Heart left ventricle (tissue), 16 donors: ENCODE data around the gene NPAS2. TPM values are rescaled to one million over a fixed set of nuclear protein-coding genes. Genes with fewer than 3 reads are reported as not detected.

Experiments
- ATAC-seq, 4 donors: fragments of 200-7000 bp; cut with Tn5 transposase; one replicate each; pipeline ENCODE4 v1.9.1; 2020 to 2022; ENCODE audit warnings: moderate library complexity in 4 of 4, mild to moderate bottlenecking in 3 of 4, moderate number of reproducible peaks in 1 of 4
- DNase-seq, 5 donors: peaks; one replicate each; pipeline ENCODE4 v3.0.0-alpha.2; 2020
- H3K27ac ChIP-seq, 12 donors: fragments of 200-600 bp; sonication (generic) in 4 of 12; one replicate each; pipeline versions ENCODE4 v1.5.0 to v1.8.0; 2016 to 2022; ENCODE audit warnings: mild to moderate bottlenecking in 2 of 12
- H3K27me3 ChIP-seq, 9 donors: fragments of 200-600 bp; sonication (generic) in 2 of 9; one replicate each; pipeline versions ENCODE4 v1.5.1 to v1.8.0; 2016 to 2022; ENCODE audit warnings: mild to moderate bottlenecking in 3 of 9
- H3K36me3 ChIP-seq, 9 donors: fragments of 200-600 bp; sonication (generic) in 2 of 9; one replicate each; pipeline versions ENCODE4 v1.5.0 to v1.8.0; 2018 to 2022; ENCODE audit warnings: mild to moderate bottlenecking in 2 of 9
- H3K4me1 ChIP-seq, 12 donors: fragments of 200-600 bp; sonication (generic) in 4 of 12; one replicate each; pipeline versions ENCODE4 v1.5.0 to v1.8.0; 2016 to 2022; ENCODE audit warnings: mild to moderate bottlenecking in 3 of 12
- H3K4me3 ChIP-seq, 12 donors: fragments of 200-600 bp; sonication (generic) in 4 of 12; one replicate each; pipeline versions ENCODE4 v1.5.0 to v1.8.0; 2017 to 2022; ENCODE audit warnings: mild to moderate bottlenecking in 9 of 12, moderate library complexity in 4 of 12
- H3K9me3 ChIP-seq, 12 donors: fragments of 200-600 bp; sonication (generic) in 4 of 12; one replicate each; pipeline versions ENCODE4 v1.5.0 to v1.8.0; 2016 to 2022; ENCODE audit warnings: mild to moderate bottlenecking in 1 of 12
- POLR2A ChIP-seq, 2 donors: fragments of 450-650 bp; IDR thresholded peaks; one replicate each; pipeline ENCODE4 v1.6.1; 2017; ENCODE audit warnings: antibody characterized with exemption in 2 of 2, mild to moderate bottlenecking in 2 of 2, moderate library complexity in 2 of 2
- WGBS, 4 donors: extraction: QIAGEN DNeasy Blood & Tissue Kit in 2 of 4; methylation state at CpG; one replicate each; pipeline versions ENCODE4 v1.1.5 to v1.1.7; 2013 to 2018; 5-methylcytosine and 5-hydroxymethylcytosine counted together
- intact Hi-C, 10 donors: fragments of 100-400 bp; cut with DNase I; formaldehyde crosslinking; loops; one replicate each; pipeline versions ENCODE4 v1.11.1 to v1.14.2; 2022
- polyA plus RNA-seq, 2 donors: library from polyadenylated mRNA; stranded (reverse); fragments of 200-250 nt; gene quantifications; one replicate each; pipeline ENCODE4 v1.2.3, GENCODE V29; 2013
- total RNA-seq, 9 donors: library from RNA; depleted of rRNA in 2 of 9; stranded (reverse); fragments of >200 nt in 2 of 9; fragmentation: NEBNext Ultra II Directional in 3 of 9; extraction: Animal tissue kit (Norgen Biotek cat#: 25700) in 3 of 9; gene quantifications; one replicate each; pipeline versions ENCODE4 v1.1.0 to v1.2.4, GENCODE V29; 2016 to 2023
- TF ChIP-seq, protein P1 (sequence below), 12 donors: fragments of 200-600 bp; sonication (generic) in 4 of 12; IDR thresholded peaks; one replicate each; pipeline versions ENCODE4 v1.5.0 to v1.8.0; 2018 to 2022; ENCODE audit warnings: antibody characterized with exemption in 12 of 12, mild to moderate bottlenecking in 5 of 12
- donor health status: ischemic (EF 13 %, LVEDD 7.1; RV severe dilation, severe dysfunction).
- donor health status: healthy with polysubstance abuse.
- donor health status: DM: no; HTN: yes; CAD: no.
- donor health status: DM: no; HTN: no; CAD: no.
- donor health status: ischemic (EF 25% LVEDD 6.9; RV normal size, moderate dysfunction).
- donor health status: ischemic (EF 25% LVEDD 5.7; RV mildly dilated, moderate dysfunction).
- donor health status: healthy.
- donor health status: DM: yes; HTN: yes; CAD: no.
- donor health status: ischemic (EF 35%, LVEDD 5.7; RV mildly dilated, moderate dysfunction).
- donor health status: nonischemic (EF 11% LVEDD 7.7; RV severe dilation, severe dysfunction).
- donor health status: DM: yes; HTN: yes; CAD: no.
- donor health status: PGD.
- donor health status: ischemic (EF 29% LVEDD 5.4; RV normal size, mild dysfunction).
- donor health status: nonischemic (EF 23%, LVEDD 6.1; RV moderate dilation, normal function).

NPAS2 gene
- total and polyA plus RNA-seq, 11 donors, result 28.2 to 144 (median 43.3) TPM

DNA sequence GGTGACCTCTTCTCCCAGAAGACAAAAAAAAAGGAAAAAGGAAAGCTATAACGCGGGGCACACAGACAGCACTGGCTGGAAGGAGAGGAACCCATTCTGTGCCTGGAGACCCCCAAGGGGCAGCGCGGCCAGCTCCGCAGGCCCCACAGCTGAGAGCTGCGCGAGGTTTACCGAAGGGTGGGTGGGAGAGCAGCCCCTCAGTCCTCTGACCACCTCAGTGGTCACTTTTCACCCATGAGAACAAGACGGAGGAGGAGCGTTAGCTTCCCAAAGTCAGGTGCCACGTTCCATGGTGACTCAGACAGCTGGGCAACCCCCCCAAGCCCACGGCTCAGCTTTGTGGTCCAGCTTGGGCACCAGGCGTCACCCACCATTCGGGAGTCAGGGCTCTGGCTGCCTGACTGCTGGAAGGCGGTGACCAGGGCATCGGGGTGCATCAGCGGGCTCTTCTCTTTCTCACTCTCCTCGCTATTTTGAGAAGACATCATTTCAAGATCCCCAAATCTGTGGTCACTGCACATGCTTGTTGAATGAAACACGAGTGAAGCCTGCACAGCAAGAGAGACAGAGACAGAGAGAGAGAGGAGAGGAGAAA is 217.3 kb downstream of the NPAS2 start:
- no peak overlapping the region for H3K4me3 ChIP-seq
- peaks cover 0 to 28% (median under 1%) of the 10 kb centered on the region in 12 donors for H3K4me1 ChIP-seq
- intact Hi-C loops, result loop anchor here in 6 of 10 donors (5.0 kb wide), 2 partner anchors 115 to 165 kb away; partner anchors contain the start of gene TBC1D8 (in 5 of the 6)
- no peak overlapping the region for H3K27ac ChIP-seq
- no peak for TF ChIP-seq POLR2A (IDR thresholded peaks at IDR 0.05)
- TF ChIP-seq, protein P1, sequence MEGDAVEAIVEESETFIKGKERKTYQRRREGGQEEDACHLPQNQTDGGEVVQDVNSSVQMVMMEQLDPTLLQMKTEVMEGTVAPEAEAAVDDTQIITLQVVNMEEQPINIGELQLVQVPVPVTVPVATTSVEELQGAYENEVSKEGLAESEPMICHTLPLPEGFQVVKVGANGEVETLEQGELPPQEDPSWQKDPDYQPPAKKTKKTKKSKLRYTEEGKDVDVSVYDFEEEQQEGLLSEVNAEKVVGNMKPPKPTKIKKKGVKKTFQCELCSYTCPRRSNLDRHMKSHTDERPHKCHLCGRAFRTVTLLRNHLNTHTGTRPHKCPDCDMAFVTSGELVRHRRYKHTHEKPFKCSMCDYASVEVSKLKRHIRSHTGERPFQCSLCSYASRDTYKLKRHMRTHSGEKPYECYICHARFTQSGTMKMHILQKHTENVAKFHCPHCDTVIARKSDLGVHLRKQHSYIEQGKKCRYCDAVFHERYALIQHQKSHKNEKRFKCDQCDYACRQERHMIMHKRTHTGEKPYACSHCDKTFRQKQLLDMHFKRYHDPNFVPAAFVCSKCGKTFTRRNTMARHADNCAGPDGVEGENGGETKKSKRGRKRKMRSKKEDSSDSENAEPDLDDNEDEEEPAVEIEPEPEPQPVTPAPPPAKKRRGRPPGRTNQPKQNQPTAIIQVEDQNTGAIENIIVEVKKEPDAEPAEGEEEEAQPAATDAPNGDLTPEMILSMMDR (IDR thresholded peaks at IDR 0.05), result no peak
- H3K27me3 ChIP-seq, result no peaks in the 10 kb centered on the region
- 91 to 94% (median 93%) methylated on average over 18 to 19 of the region's 19 CpGs for WGBS, 4 donors
- no peak for DNase-seq
- no peak for ATAC-seq
- peaks cover 0 to 89% (median 75%) of the 10 kb centered on the region in 9 donors for H3K36me3 ChIP-seq
- H3K9me3 ChIP-seq, result no peaks in the 10 kb centered on the region

DNA sequence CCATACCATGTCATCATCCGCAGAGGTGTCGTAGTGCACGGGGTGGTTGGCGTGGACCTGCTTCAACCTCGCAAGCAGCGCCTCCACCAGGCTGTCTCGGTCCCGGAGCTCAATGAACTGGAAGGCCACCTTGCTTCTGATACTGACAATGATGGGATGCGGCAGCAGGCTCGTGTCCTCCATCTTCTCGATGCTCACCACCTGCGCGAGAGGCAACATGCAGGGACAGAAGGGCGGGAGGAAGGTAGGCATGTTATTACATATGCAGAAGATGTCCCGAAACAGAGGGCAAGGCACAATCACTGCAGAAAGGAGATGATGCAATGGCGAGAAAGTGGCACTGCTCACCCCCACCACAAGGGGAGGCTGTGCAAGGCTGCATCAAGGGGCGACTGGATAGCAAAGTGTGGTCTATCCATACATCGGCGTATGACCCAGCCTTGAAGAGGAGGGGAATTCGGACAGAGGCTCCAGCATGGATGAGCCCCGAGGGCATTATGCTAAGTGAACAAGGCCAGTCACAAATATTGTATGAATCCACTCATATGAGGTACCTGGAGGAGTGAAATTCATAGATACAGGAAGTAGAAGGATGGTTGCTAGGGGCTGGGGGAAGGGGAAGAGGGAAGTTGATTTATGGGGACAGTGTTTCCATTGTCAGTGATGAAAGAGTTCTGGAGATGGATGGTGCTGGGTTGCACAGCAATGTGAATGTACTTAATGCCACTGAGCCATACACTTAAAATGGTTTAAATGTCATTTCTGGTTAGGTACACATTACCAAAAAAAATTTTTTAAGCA is 218.7 kb downstream of the NPAS2 start:
- 90 to 92% (median 91%) methylated on average over 21 of the region's 21 CpGs for WGBS, 4 donors
- intact Hi-C loops, result loop anchor here in 6 of 10 donors (2.0 to 5.0 kb wide), 3 partner anchors 112 to 164 kb away; partner anchors contain the start of gene TBC1D8 (in 6 of the 6)
- H3K27me3 ChIP-seq, result no peaks in the 10 kb centered on the region
- peaks cover 0 to 30% (median 3%) of the 10 kb centered on the region in 12 donors for H3K4me1 ChIP-seq
- DNase-seq (no peak), ATAC-seq (peak in 1 of 4 donors; percentile 20)
- H3K9me3 ChIP-seq, result no peaks in the 10 kb centered on the region
- H3K4me3 ChIP-seq, result no peak overlapping the region
- H3K27ac ChIP-seq, result no peak overlapping the region
- H3K36me3 ChIP-seq, result peaks cover 0 to 75% (median 61%) of the 10 kb centered on the region in 9 donors
- no peak for TF ChIP-seq POLR2A (IDR thresholded peaks at IDR 0.05)
- TF ChIP-seq, protein P1 (IDR thresholded peaks at IDR 0.05), result peak; percentile 14 to 53 (median 29)

DNA sequence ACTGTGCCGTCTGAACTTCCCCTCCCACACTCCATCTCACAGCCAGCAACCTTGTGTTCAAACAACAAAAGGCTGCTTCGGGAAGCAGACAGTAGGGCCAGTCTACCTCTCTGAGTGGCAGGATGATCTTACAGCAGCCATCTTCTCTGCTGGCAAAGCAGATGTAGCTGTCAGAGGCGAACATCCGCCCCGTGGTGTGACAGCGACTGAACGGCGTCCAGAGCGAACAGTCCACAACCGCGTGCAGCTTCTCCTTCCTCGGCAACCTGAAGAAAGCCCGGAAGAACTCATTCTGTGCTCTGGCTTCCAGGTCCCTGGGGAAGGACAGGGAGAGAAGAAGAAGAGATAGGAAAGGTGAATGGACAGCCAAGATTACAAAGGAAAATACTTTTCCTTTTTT is 220.1 kb downstream of the NPAS2 start:
- Histone ChIP-seq H3K27ac (peak overlapping the region in 2 of 12 donors; percentile 9 to 66), H3K4me1 (peaks cover 0 to 30% (median 3%) of the 10 kb centered on the region in 12 donors), H3K9me3 (no peaks in the 10 kb centered on the region), H3K36me3 (peaks cover 0 to 61% (median 46%) of the 10 kb centered on the region in 9 donors), H3K4me3 (no peak overlapping the region), H3K27me3 (no peaks in the 10 kb centered on the region)
- intact Hi-C loops, result loop anchor here in 1 of 10 donors (10.0 kb wide), 1 partner anchor 65 kb away; no protein-coding TSS in a partner anchor
- 87 to 90% (median 87%) methylated on average over 13 of the region's 13 CpGs for WGBS, 4 donors
- DNase-seq, result no peak
- TF ChIP-seq POLR2A (IDR thresholded peaks at IDR 0.05), result no peak
- TF ChIP-seq, protein P1 (IDR thresholded peaks at IDR 0.05), result no peak
- no peak for ATAC-seq

DNA sequence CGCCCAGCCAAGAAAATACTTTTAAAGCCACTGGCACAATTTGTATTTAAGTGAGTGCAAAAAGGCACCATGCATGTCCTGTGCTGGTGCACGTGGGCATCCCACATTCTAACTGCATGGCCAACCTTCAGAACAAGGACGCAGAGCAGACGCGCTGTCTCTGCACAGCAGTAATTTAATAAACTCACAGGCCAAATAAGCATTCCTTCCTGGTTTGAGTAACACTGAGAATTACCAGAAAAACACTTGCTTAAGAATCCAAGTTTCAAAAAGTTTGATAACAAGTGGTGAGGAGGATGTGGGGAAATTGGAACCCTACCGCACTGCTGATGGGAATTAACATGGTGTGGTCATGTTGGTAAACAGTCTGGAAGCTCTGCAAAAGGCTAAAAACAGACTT is 220.8 kb downstream of the NPAS2 start:
- Histone ChIP-seq H3K27me3 (no peaks in the 10 kb centered on the region), H3K4me1 (peaks cover 0 to 30% (median 3%) of the 10 kb centered on the region in 12 donors), H3K36me3 (peaks cover 0 to 54% (median 40%) of the 10 kb centered on the region in 9 donors), H3K9me3 (no peaks in the 10 kb centered on the region), H3K27ac (peak overlapping the region in 2 of 12 donors; percentile 8 to 66), H3K4me3 (no peak overlapping the region)
- peak; percentile 21 to 47 (median 40) for ATAC-seq
- WGBS, 4 donors, result 78 to 89% (median 83%) methylated on average over 6 of the region's 6 CpGs
- DNase-seq, result no peak
- TF ChIP-seq, protein P1 (IDR thresholded peaks at IDR 0.05), result no peak
- TF ChIP-seq POLR2A (IDR thresholded peaks at IDR 0.05), result no peak
- intact Hi-C loops, result loop anchor here in 1 of 10 donors (10.0 kb wide), 1 partner anchor 64 kb away; no protein-coding TSS in a partner anchor
